GM21786 (cell line): ENCODE data around the gene ECHDC3.

ENCODE experiments used
- ATAC-seq: cut with Tn5 transposase; IDR thresholded peaks from one replicate; pipeline ENCODE4 v1.9.1; 2021; ENCODE audit not compliant: unreplicated experiment

The ECHDC3 gene

GRCh38 chr10:11746883-11747539 lies 4.8 kb downstream of the ECHDC3 start:
- no peak for ATAC-seq

- no peak for ATAC-seq
Observed at GRCh38 chr10:11748866-11749265, 6.7 kb downstream of the ECHDC3 start.

GRCh38 chr10:11750420-11750819 lies 8.2 kb downstream of the ECHDC3 start:
- no peak for ATAC-seq

GRCh38 chr10:11754173-11754572 lies 12.0 kb downstream of the ECHDC3 start:
- no peak for ATAC-seq

GRCh38 chr10:11754620-11755019 lies 12.4 kb downstream of the ECHDC3 start:
- no peak for ATAC-seq

GRCh38 chr10:11755512-11756263 lies 13.5 kb downstream of the ECHDC3 start:
- ATAC-seq, result no peak

GRCh38 chr10:11756766-11757315 lies 14.7 kb downstream of the ECHDC3 start:
- ATAC-seq, result no peak

- ATAC-seq, result no peak
Observed at GRCh38 chr10:11757454-11757820, 15.3 kb downstream of the ECHDC3 start.

GRCh38 chr10:11757821-11758463 lies 15.8 kb downstream of the ECHDC3 start:
- ATAC-seq, result peak; percentile 98

GRCh38 chr10:11758527-11759236 lies 16.5 kb downstream of the ECHDC3 start:
- no peak for ATAC-seq

GRCh38 chr10:11759347-11759746 lies 17.2 kb downstream of the ECHDC3 start:
- ATAC-seq, result no peak

GRCh38 chr10:11760151-11760550 lies 18.0 kb downstream of the ECHDC3 start:
- ATAC-seq, result no peak

- no peak for ATAC-seq
Observed at GRCh38 chr10:11760861-11761260, 18.7 kb downstream of the ECHDC3 start.

- no peak for ATAC-seq
Observed at GRCh38 chr10:11761431-11761830, 19.2 kb downstream of the ECHDC3 start.

- no peak for ATAC-seq
Observed at GRCh38 chr10:11762706-11763500, 20.7 kb downstream of the ECHDC3 start.

- no peak for ATAC-seq
Observed at GRCh38 chr10:11763501-11763861, 21.3 kb downstream of the ECHDC3 start.

GRCh38 chr10:11765141-11765540 lies 23.0 kb downstream of the ECHDC3 start:
- ATAC-seq, result no peak

GRCh38 chr10:11772575-11773288 lies 30.6 kb downstream of the ECHDC3 start:
- ATAC-seq, result no peak

GRCh38 chr10:11773761-11774441 lies 31.7 kb downstream of the ECHDC3 start:
- no peak for ATAC-seq
